ENCODE data around the gene AGAP1.

- no peak for TF ChIP-seq POLR2AphosphoS5 (IDR thresholded peaks at IDR 0.05; ENCODE audit: low read depth, low read length)
- no peak for TF ChIP-seq TAF1 (IDR thresholded peaks at IDR 0.05; ENCODE audit: low read depth, low read length)
- no peak for TF ChIP-seq POLR2A (IDR thresholded peaks at IDR 0.05; ENCODE audit: low read depth, low read length)
- TF ChIP-seq POU2F2 (IDR thresholded peaks at IDR 0.05; ENCODE audit: low read depth, low read length), result no peak
- no peak for TF ChIP-seq PAX5 (IDR thresholded peaks at IDR 0.05; ENCODE audit: insufficient read depth, low read length, severe bottlenecking)
Measured at GRCh38 chr2:236095504-236095903, 601.7 kb downstream of the AGAP1 start.
